Fibroblast of gingiva (primary cell): Measurements from ENCODE around the gene FFAR3.

ENCODE experiments used
- DNase-seq: peaks from one replicate; pipeline ENCODE4 v3.0.0-alpha.2; 2011; ENCODE audit warnings: low read depth

The FFAR3 gene

DNA sequence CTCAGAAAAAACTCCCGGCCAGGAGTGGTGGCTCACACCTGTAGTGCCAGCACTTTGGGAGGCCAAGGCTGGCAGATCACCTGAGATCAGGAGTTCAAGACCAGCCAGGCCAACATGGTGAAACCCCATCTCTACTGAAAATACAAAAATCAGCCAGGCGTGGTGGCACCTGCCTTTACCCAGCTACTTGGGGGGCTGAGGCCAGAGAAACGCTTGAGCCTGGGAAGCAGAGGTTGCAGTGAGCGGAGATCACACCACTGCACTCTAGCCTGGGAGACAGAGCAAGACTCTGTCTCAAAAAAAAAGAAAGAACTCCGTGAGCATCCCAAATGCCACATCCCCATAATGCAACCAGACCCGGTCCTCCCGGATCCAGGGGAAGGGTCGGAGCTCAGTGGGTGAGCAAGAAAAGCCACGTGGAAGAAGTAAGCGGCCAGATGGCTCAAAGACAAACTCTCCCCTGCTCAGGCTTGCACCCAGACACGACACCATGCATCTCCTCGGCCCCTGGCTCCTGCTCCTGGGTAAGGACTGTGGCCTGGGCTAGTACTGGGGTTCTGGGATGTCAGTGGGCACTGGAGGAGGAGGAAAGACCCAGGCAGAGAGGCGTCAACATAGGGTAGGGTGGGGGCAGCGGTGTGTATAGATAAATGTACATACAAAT is 26.6 kb upstream of the FFAR3 start:
- DNase-seq, result no peak

DNA sequence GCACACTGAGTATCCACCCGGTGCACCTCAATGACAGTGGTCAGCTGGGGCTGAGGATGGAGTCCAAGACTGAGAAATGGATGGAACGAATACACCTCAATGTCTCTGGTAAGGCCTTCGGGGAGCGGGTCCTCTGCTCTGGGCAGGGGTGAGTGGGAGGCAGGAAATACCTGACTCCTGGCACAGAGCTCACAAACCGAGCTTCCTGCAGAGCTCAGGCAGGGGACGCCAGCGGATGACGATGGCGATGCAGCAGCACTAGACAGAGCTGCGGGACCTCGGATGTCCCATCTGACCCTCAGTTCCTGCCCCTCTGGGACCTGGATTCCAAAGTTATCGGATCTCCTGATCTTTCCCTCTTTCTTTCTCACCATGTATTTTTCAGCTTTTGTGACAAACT is 25.4 kb upstream of the FFAR3 start:
- no peak for DNase-seq

DNA sequence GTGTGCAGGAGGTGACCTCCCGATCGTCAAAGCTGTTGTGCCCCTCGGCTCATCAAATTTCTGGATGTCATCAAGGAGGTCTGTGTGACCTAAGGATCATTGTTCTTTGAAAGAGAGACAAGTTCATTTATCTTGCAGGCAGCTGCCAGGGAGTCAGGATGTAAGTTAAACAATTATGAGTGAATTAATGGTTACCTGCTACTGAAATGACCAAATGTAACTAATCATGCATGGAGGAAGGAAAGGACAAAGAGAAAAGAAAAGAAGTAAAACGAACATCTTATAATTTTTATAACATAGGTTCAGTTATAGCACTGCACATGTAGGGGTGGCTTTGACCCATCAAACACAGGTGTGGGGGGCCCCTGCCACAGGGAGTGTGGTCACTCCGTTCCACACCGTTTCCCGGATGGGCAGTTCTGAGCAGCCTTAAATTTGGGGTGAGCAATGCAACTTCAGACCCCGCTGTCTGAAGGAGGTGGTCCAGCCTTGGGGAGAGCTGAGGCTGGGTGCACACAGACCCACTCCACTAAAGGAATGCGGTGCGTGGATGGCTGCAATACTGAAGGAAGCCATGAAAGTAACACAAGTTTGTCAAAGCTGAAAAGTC is 24.0 kb upstream of the FFAR3 start:
- DNase-seq, result no peak

DNA sequence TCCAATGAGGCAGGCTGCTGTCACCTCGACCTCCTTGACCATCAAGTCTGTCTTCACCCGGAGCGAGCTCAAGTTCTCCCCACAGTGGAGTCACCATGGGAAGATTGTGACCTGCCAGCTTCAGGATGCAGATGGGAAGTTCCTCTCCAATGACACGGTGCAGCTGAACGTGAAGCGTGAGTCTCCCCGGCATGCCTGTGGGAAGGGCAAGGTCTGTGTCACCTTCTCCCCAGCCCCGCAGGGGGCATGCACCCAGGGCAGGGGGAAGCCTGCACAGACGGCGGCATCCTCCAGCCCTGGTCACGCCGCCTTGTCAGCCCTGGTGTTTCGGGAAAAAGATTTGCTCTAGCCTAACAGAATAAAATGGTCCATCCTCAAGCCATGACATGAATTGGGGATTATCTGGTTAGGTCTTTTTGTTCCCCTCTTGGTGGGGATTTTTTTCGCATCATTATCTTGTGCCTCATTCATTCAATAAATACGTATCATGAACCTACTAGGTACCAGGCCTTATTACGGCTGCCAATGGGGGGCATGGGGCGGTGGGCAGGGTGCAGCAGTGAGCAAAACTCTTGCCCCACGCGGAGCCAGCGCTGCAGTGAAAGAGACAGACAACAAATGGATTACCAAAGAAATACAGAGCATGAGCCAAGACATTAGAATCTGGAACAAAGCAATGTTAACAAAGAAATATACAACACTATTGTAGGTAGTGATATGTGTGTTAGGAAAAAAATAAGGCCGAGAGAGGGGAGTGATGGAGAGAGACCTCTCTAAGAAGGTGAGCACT is 21.9 kb upstream of the FFAR3 start:
- no peak for DNase-seq

DNA sequence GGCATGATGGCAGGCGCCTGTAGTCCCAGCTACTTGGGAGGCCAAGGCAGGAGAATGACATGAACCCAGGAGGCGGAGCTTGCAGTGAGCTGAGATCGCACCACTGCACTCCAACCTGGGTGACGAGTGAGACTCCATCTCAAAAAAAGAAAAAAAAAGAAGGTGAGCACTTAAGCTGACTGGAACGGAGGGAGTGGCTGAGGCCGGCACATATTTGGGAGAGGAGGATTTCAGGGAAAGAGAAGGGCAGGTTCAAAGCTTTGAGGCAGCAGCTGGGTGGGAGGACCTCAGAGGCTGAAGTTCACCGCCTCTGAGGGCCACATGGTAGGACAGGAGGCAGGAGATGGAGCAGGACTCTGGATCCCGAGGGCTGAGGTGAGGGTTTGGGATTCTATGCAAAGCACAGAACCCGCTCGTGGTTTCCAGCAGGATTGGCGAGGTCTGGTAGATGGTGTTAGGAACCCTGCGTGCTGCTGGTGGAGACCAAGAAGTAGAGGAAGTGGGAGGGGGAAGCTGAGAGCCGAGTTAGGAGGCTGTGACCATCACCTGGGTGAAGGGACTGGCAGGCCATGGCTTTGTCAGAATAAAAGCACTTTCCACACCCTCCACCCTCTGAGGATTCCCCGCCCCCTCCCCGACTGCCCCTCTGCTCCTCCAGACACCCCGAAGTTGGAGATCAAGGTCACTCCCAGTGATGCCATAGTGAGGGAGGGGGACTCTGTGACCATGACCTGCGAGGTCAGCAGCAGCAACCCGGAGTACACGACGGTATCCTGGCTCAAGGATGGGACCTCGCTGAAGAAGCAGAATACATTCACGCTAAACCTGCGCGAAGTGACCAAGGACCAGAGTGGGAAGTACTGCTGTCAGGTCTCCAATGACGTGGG is 20.9 kb upstream of the FFAR3 start:
- DNase-seq, result no peak

DNA sequence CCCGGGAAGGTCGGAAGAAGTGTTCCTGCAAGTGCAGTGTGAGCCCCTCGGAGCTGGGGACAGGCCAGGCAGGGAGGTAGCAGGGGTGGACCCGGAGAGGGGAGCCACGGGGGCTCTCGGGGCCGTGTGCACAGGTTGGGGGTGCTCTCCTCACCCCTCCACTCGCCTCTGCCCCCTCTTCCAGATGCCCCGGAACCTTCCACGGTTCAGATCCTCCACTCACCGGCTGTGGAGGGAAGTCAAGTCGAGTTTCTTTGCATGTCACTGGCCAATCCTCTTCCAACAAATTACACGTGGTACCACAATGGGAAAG is 20.3 kb upstream of the FFAR3 start:
- DNase-seq, result no peak

DNA sequence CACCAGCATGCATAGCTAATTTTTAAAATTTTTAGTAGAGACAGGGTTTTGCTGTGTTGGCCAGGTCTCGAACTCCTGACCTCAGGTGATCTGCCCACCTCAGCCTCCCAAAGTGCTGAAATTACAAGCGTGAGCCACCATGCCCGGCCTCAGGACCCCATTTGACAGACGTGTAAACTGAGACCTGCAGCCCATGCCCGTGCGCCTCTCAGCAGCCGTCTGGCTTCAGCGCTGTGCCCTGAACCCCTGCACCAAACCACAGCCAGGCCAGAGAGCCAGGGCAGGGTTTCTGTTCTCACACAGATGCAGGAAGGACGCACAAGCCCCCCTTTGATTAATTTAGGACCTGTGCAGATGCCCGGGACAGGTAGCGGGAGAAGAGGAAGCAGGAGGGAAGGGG is 17.8 kb upstream of the FFAR3 start:
- DNase-seq, result no peak

DNA sequence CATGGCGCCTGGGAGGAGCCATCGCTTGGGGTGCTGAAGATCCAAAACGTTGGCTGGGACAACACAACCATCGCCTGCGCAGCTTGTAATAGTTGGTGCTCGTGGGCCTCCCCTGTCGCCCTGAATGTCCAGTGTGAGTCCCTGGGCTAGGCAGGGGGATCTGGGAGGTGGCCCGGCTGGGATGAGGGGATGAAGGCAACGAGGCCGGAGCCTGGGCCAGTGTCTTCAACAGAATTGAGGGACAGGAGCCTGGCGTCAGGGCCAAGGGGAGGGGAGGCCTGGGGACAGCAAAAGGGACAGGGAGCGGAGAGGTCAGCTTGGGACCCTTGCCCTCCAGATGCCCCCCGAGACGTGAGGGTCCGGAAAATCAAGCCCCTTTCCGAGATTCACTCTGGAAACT is 17.3 kb upstream of the FFAR3 start:
- DNase-seq, result no peak

DNA sequence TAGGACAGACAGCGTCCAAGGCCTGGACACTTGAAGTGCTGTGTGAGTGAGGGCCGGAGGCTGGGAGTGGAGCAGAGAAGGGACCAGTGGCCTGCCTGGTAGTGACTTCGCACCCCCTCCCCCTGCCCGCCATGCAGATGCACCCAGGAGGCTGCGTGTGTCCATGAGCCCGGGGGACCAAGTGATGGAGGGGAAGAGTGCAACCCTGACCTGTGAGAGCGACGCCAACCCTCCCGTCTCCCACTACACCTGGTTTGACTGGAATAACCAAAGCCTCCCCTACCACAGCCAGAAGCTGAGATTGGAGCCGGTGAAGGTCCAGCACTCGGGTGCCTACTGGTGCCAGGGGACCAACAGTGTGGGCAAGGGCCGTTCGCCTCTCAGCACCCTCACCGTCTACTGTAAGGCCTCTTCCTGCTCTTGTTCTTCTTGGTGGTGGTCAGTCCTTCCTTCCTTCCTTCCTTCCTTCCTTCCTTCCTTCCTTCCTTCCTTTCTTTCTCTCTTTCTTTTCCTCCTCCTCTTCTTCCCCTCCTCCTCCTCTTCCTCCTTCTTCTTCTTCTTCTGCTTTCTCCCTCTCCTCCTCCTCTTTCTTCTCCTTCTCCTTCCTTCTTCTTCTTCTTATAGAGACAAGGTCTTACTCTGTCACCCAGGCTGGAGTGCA is 16.6 kb upstream of the FFAR3 start:
- DNase-seq, result no peak

DNA sequence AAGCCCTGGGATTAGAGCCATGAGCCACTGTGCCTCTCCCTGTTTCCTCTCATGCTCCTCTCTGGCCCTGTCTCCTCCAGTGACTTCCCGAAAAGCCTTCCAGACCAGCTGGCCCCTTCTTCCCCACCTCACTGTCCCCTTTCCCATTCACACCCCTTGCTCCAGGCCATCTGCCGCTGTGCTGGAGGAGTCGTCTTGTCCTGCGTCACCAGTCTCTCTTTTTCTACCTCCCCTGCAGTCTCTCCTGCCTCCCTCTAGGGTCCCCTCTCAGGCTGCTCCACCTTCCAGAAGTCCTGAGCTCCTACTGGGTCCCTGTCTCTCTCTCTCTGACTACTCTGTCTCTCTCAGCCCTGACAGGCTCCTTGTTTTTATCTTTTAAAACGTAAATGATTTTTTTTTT is 15.8 kb upstream of the FFAR3 start:
- DNase-seq, result no peak

DNA sequence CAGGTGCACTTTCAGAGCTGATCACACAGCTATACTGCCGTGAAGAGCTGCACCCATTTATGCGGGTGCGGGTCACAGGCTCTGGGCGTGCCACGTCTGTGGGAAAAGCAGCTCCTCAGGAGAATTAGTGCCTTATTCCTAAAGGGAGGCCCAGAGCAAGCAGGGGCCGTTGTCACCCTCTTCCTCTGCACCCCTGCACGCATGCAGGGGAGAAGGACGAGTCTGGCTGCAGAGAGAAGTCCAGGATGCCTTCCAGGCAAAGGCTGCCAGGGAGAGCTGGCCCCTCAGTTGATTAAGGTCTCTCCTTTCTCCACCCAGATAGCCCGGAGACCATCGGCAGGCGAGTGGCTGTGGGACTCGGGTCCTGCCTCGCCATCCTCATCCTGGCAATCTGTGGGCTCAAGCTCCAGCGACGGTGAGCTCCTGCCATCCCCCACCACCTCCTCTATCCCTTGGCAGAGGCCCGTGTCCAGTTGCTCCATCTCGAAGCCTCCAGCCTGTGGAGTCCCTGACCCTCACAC is 13.7 kb upstream of the FFAR3 start:
- no peak for DNase-seq

DNA sequence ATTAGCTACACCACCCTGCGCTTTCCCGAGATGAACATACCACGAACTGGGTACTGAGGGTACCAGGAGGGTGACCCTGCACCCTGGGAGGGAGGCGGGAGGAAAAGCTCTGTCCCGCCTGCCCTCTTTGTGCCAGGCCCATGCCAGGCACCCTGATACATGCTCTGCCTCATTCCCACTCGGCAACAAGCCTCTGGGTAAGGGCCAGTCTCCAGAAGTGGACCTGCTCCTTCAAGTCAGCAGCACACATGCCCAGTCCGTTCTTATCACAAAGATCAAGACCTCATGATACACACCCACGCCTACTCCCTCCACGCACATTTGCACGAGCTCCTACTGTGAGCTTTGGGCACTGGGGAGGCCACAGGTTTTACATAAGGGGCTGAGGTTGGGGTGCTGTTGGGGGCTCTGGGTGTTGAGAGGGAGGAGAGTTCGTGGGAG is 12.6 kb upstream of the FFAR3 start:
- DNase-seq, result no peak

DNA sequence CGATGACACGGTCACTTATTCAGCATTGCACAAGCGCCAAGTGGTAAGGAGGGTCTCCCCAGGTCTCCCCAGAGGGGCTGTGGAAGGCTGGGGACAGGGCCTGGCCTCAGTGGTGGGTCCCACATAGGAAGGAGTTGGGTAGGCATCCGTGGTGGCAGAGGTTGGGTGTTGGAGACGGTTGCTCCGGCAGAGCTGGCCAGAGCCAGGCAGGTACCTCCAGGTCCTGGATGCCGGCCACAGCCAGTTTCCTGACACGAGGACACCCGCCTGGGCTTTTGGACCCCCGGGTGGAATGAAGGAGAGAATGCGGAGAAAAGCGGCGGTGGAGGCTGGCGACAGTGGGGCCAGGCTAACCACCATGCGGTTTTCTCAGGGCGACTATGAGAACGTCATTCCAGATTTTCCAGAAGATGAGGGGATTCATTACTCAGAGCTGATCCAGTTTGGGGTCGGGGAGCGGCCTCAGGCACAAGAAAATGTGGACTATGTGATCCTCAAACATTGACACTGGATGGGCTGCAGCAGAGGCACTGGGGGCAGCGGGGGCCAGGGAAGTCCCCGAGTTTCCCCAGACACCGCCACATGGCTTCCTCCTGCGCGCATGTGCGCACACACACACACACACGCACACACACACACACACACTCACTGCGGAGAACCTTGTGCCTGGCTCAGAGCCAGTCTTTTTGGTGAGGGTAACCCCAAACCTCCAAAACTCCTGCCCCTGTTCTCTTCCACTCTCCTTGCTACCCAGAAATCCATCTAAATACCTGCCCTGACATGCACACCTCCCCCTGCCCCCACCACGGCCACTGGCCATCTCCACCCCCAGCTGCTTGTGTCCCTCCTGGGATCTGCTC is 11.8 kb upstream of the FFAR3 start:
- DNase-seq, result no peak

DNA sequence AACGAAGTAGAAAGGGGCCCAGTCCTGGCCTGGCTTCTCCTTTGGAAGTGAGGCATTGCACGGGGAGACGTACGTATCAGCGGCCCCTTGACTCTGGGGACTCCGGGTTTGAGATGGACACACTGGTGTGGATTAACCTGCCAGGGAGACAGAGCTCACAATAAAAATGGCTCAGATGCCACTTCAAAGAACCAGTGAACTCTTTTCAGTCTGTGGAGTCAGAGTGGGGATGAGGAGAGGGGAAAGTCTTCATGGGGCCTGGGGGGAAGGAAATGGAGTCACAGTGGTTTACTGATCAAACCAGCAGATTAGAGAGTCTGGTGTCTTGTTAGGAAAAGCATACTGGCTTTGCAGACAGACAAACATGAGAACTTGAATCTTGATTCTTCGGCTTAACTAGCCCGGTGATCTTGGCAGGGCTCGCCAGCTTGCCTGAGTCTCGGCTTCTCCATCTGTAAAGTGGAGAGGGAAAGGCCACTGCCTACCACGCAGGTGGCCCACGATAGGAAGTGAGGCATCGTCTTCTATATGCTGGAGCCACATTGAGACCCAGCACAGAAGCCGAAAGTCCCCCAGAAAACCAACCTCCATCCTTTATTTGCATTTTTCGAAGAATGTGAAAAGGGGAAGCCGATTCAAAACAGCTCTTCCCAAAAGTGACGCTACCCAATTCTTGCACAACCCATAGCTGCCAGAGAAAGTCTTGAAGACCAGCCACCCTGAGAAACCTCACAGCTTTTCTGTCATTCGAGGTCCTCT is 10.9 kb upstream of the FFAR3 start, which contains the start of gene FFAR1:
FFAR1 (plus strand) TSS at position 732 of the 759 bp plus-strand sequence. CDS start 3,650 bp downstream, outside the sequence.
- DNase-seq, result no peak

DNA sequence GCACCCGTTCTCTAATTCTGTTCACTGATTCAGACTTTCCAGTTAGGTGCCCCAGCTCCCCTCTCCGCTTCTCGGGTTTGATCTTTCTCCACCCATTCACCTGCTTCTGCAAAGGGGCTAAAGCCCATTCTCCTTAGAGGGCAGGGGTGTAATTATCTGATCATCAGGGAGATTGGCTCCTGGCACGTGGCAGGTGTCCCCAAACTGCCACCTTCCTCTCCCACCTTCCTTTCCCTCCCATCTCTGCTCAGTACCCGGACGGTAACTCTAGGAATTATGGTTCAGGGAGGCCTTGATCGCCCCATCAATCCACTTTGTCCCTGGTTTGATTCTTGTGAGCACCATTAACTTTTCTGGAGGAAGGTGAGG is 10.3 kb upstream of the FFAR3 start:
- DNase-seq, result no peak

DNA sequence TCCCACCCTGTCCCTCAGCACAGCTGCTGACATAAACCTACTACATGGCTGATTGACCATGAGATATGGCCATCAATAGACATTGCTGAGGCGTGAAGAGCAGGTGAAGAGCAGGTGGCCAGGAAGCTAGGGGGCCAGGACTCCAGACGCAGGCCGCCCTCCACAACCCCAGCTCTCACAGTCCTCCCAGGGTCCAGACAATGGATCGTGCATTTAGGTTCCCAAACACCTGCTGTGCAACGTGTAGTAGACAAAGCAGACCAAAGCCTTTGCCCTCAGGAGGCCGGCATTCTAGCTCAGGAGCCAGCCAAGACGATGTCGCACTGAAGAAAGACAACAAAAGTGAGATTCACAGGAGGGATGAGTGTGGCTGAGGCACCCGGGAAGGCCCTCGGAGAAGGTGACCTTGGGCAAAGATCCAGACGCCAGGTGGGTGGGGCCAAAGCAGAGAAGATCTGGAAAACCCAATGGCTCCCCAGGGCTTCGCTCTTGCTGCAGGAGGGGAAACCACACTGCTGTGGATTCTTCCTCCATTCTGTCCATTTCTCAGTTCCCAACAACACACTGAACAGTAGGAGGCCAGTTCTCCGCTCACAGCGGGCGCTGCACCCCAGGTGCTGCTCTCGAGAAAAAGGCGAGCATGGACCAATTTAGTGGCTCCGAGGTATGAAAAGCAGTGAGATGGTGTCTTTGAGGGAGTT is 9.2 kb upstream of the FFAR3 start:
- DNase-seq, result no peak

DNA sequence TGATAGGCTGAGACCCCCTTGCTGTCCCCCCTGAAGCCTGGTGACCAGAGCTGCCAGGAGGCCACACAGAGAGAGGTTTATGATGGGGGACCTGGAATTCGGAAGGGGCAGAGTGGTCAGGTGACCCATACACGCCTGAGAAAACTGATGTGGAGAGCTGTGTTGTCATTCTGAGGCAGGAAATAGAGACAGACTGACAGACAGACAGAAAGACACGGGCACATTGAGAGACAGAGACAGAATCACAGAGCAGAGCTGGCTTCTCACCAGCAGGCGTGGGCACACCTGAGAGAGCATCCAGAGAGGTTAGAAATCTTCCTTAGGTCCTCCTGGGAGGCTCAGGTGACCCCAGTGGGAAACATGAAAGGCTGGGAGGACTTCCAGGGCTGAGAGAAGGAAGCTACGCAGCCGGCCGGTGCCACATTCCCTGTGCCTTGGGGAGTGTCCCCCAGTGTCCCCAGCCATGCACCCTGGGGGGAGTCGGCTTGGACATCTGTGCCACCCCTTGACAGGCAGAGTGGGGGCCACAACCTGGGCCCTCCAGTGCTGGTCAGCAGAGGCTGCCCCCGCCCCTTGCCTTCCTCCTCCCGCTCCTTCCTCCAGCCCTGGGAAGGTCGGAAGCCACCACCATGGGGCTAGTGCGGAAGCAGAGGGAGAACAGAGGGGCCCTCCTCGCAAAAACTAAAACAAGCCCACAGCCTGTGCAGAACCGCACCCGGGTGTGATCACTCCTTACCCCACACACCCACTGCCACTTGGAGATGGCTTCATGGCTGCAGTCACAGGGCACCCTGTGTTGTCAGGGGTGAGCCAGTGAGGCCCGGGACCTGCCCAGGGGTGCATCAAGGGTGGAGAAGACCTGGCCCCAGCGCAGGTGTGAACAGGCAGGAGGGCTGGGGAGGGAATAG is 8.4 kb upstream of the FFAR3 start:
- no peak for DNase-seq

DNA sequence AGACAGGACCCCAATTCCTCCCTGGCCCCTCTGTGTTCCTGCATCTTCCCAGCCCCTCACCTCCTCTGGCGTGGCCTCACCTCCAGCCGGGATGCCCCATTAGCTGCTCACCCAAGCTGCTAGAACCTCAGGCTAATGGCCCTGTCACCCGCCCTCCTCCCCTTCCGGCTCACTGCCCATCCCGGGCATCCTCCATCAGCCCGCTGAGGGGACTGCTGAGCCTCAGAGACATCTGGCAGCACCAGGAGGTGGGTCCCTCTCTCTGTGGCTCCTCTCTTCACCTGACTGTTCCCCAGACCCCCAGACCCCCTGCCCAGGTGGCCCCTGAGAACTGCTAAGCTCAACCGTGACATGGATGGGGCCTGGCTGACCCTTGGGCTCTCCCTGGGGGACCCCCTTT is 7.7 kb upstream of the FFAR3 start:
- DNase-seq, result no peak
